ENCODE measurements around the gene CPEB1.

DNA sequence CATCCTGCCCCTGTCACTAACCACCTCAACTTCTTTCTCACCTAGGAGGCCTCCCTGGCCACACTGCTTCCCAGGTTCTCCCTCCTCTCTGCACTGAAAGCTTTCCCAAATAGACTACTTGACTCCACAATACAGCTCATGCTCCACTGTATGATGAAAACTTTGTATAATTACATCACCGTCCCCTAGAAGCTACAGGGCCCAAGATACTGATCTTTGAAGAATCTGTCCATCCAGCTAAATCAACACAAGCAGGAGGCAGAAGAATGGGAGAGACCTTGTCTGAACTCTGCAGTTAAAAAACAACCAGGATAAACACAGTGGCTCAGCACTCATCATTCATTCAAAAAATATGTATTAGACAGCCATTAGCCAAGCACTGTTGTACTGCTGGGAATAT, 80.5 kb downstream of the CPEB1 start:
- TF ChIP-seq CTCF (IDR thresholded peaks at IDR 0.05) (no peak), EP300 (IDR thresholded peaks at IDR 0.05) (no peak), POLR2A (IDR thresholded peaks at IDR 0.05) (no peak)

Data from ovary (tissue), 3 donors.